Thyroid gland (tissue), 4 donors: Measurements from ENCODE around the gene KIAA0232. TPM values are rescaled to one million over a fixed set of nuclear protein-coding genes. Genes with fewer than 3 reads are reported as not detected.

ENCODE experiments used
- DNase-seq, 2 donors: peaks; one replicate each; pipeline ENCODE4 v3.0.0-alpha.2; 2019
- H3K27ac ChIP-seq, 3 donors: fragments of 200-600 bp; sonication (generic); 1 replicate in 2 of 3; 2 replicates in 1 of 3; pipeline ENCODE4 v1.5.1; 2016 to 2019; ENCODE audit warnings: mild to moderate bottlenecking in 1 of 3, moderate library complexity in 1 of 3
- H3K27me3 ChIP-seq: fragments of 200-600 bp; sonication (generic); one replicate; pipeline ENCODE4 v1.5.1; 2019
- H3K36me3 ChIP-seq, 2 donors: fragments of 200-600 bp; sonication (generic); one replicate each; pipeline ENCODE4 v1.5.1; 2016 to 2019
- H3K4me1 ChIP-seq, 2 donors: fragments of 200-600 bp; sonication (generic); one replicate each; pipeline ENCODE4 v1.5.1; 2017 to 2019
- H3K4me3 ChIP-seq, 3 donors: fragments of 200-600 bp; sonication (generic); replicated peaks in 1 of 3; 1 replicate in 2 of 3; 2 replicates in 1 of 3; pipeline ENCODE4 v1.5.1; 2016; ENCODE audit warnings: mild to moderate bottlenecking in 1 of 3
- H3K9me3 ChIP-seq: fragments of 200-600 bp; sonication (generic); one replicate; pipeline ENCODE4 v1.5.1; 2017
- POLR2A ChIP-seq, 2 donors: fragments of 450-650 bp; IDR thresholded peaks; one replicate each; pipeline ENCODE4 v1.6.1; 2017; ENCODE audit warnings: antibody characterized with exemption in 2 of 2, mild to moderate bottlenecking in 2 of 2, moderate library complexity in 1 of 2
- WGBS, 2 donors: methylation state at CpG; one replicate each; pipeline ENCODE4 v1.1.5; 2017; 5-methylcytosine and 5-hydroxymethylcytosine counted together
- intact Hi-C: fragments of 100-400 bp; cut with DNase I; formaldehyde crosslinking; loops from one replicate; pipeline ENCODE4 v1.15.1; 2023
- total RNA-seq, 4 donors: library from RNA; depleted of rRNA; stranded (reverse); fragments of >200 nt; gene quantifications; one replicate each; pipeline ENCODE4 v1.2.3, GENCODE V29; 2016
- TF ChIP-seq, protein P1 (sequence below), 6 experiments: fragments of 200-600 bp in 3 of 6; fragments of 450-650 bp in 3 of 6; sonication (generic) in 3 of 6; IDR thresholded peaks; one replicate each; pipeline ENCODE4 v1.5.1; 2016 to 2019; ENCODE audit warnings: antibody characterized with exemption in 6 of 6, mild to moderate bottlenecking in 2 of 6, inconsistent platforms in 1 of 6, moderate library complexity in 1 of 6

The KIAA0232 gene
- total RNA-seq, 4 donors from 2014 or later = 37.1 to 73.2 (median 50.6) TPM

DNA sequence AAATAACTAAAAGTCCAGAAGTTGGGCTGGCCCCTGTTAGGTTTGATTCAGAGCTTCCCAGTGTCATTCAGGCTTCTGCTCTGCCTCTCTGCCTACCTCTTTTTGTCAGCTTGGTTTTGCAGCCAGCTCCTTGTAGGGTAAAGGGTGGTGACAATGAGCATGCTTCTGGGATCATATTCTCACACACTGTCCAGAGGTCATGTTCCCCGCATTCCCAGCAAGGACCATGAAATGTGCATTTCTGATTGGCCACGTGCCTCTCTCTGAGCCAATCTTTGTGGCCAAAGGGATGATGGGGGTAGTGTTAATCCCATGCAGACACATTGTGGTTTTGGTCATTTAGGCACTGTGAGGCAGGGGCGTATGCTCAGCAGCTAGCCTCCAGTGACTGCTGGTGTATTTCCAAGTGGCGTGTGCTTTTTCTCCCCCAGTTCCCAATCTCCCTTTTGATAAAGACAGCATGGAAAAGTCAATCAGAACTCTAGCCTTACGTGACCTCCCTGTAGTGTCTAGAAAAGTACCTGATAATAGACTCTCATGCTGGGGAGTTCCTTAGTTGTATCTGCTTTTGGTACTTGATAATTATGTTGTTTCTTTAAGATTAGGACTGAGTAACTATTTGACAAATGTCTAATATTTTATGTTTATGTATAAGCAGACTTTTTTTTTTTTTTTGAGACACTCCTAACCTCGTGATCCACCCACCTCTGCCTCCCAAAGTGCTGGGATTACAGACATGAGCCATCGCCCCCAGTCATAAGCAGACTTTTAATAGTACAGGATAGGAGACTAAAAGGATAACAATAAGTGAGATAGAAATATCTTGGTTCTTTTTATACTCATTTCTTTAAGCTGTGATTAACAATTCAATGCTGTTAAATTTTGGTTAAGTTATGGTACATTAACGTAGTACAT lies 57.8 kb downstream of the KIAA0232 start:
- no peak overlapping the region for H3K27ac ChIP-seq
- TF ChIP-seq POLR2A (IDR thresholded peaks at IDR 0.05) = no peak
- TF ChIP-seq, protein P1, sequence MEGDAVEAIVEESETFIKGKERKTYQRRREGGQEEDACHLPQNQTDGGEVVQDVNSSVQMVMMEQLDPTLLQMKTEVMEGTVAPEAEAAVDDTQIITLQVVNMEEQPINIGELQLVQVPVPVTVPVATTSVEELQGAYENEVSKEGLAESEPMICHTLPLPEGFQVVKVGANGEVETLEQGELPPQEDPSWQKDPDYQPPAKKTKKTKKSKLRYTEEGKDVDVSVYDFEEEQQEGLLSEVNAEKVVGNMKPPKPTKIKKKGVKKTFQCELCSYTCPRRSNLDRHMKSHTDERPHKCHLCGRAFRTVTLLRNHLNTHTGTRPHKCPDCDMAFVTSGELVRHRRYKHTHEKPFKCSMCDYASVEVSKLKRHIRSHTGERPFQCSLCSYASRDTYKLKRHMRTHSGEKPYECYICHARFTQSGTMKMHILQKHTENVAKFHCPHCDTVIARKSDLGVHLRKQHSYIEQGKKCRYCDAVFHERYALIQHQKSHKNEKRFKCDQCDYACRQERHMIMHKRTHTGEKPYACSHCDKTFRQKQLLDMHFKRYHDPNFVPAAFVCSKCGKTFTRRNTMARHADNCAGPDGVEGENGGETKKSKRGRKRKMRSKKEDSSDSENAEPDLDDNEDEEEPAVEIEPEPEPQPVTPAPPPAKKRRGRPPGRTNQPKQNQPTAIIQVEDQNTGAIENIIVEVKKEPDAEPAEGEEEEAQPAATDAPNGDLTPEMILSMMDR (IDR thresholded peaks at IDR 0.05) = no peak
- intact Hi-C loops = no loop called here
- no peak overlapping the region for H3K4me3 ChIP-seq
- WGBS, 2 donors = 63 to 68% methylated on average over 7 to 8 of the region's 8 CpGs
- no peaks in the 10 kb centered on the region for H3K9me3 ChIP-seq
- peaks cover 12 to 16% of the 10 kb centered on the region in 2 donors for H3K4me1 ChIP-seq
- DNase-seq = no peak
- H3K27me3 ChIP-seq = no peaks in the 10 kb centered on the region
- no peaks in the 10 kb centered on the region for H3K36me3 ChIP-seq

DNA sequence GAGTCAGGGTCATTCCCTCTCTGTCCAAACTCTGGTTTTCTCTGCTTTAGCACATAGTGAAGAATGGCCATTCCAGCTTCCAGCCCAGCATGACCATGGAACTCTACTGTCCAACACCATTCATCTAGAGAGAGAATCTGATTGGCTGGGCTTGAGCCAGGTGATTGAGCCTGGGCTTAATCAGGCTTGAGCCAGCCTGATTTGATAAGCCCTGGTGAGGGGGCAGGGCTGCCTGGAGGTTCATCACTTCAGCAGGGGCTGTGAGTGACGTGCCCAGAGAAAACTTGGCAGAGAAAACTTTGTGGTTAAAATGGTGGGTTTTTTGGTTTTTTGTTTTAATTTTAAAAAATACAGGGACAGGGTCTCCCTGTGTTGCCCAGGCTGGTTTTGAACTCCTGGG lies 62.5 kb downstream of the KIAA0232 start:
- Histone ChIP-seq H3K4me3 (no peak overlapping the region), H3K36me3 (peaks cover 0 to 3% of the 10 kb centered on the region in 2 donors), H3K27me3 (no peaks in the 10 kb centered on the region), H3K9me3 (no peaks in the 10 kb centered on the region), H3K4me1 (peaks cover 4 to 6% of the 10 kb centered on the region in 2 donors), H3K27ac (no peak overlapping the region)
- intact Hi-C loops = no loop called here
- 96 to 100% methylated on average over 1 of the region's 1 CpG for WGBS, 2 donors
- TF ChIP-seq POLR2A (IDR thresholded peaks at IDR 0.05) = no peak
- TF ChIP-seq, protein P1 (IDR thresholded peaks at IDR 0.05) = no peak
- no peak for DNase-seq

DNA sequence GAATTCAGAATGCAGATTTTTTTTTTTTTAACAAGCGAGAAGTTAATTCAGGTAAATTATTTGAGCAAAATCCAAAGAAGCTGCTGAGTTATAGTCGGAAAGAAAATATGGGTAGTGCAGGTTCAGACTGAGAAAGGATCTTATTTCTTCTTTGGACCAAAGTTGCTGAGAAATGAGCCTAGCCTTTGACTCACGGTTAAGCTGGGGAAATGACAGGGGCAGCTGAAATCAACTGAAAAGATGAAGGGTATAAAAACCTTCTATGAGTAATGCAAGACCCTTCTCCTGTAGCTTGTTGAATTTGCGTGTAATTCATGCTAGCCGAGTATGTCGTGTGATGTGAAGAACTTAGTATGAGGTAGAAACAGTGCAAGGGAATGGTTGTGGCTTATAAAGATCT lies 63.0 kb downstream of the KIAA0232 start:
- Histone ChIP-seq H3K9me3 (no peaks in the 10 kb centered on the region), H3K4me1 (peaks cover 0 to under 1% of the 10 kb centered on the region in 2 donors), H3K27ac (no peak overlapping the region), H3K4me3 (no peak overlapping the region), H3K27me3 (no peaks in the 10 kb centered on the region), H3K36me3 (peaks cover 0 to 3% of the 10 kb centered on the region in 2 donors)
- intact Hi-C loops = no loop called here
- TF ChIP-seq, protein P1 (IDR thresholded peaks at IDR 0.05) = no peak
- TF ChIP-seq POLR2A (IDR thresholded peaks at IDR 0.05) = no peak
- no peak for DNase-seq
- 95 to 97% methylated on average over 6 of the region's 6 CpGs for WGBS, 2 donors

DNA sequence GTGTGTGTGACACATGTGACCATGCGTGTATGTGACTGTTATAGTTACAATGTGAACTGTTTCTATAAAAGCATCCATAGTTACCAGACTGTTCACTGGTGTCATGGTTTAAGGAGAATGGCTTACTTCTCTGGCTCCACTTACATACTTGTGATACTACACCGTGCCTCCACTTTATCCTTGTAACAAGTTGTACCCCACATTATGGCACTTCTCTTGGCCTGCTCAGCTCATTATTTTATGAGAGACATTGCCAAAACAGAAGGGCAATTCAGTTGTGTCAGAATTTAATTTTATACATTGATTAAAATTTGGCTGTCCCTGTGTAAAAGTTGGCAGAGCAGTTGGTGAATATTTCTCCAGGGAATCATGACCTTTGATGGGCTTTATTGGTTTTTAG lies 64.7 kb downstream of the KIAA0232 start:
- Histone ChIP-seq H3K27ac (no peak overlapping the region), H3K27me3 (no peaks in the 10 kb centered on the region), H3K4me3 (no peak overlapping the region), H3K4me1 (no peaks in the 10 kb centered on the region), H3K9me3 (no peaks in the 10 kb centered on the region), H3K36me3 (peaks cover 0 to 3% of the 10 kb centered on the region in 2 donors)
- 45 to 49% methylated on average over 2 of the region's 2 CpGs for WGBS, 2 donors
- no peak for DNase-seq
- TF ChIP-seq POLR2A (IDR thresholded peaks at IDR 0.05) = no peak
- TF ChIP-seq, protein P1 (IDR thresholded peaks at IDR 0.05) = no peak
- intact Hi-C loops = no loop called here

DNA sequence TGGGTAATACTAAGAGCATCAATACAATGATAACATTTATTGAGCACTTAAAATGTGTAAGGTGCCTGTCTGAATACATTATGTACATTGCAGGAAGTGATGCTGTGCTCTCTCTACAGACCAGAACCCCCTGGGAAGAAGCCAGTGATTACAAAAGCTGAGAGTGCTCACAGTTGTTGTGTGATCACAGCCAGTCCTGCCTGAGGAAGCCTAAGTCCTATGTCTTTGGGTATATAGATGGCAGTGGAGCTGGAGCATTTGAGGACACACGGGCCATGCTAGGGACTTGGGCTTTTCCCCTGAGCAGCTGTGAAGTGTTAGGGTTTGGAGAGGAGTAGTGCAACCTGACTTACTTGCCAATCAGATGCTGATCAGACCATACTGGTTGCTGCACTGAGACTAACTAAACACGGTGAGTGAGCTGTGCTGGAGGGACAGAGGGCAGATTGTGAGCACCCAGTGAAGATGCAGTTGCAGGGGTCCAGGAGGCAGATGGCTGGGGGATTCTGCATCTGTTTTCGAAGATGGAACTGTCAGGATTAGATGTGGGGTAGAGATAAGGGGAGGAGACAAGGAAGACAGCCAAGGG lies 66.3 kb downstream of the KIAA0232 start:
- intact Hi-C loops = no loop called here
- Histone ChIP-seq H3K36me3 (peaks cover 0 to 3% of the 10 kb centered on the region in 2 donors), H3K27ac (no peak overlapping the region), H3K4me3 (no peak overlapping the region), H3K27me3 (no peaks in the 10 kb centered on the region), H3K9me3 (no peaks in the 10 kb centered on the region), H3K4me1 (no peaks in the 10 kb centered on the region)
- no peak for DNase-seq
- no peak for TF ChIP-seq POLR2A (IDR thresholded peaks at IDR 0.05)
- 86 to 96% methylated on average over 3 of the region's 3 CpGs for WGBS, 2 donors
